Smooth muscle cell (in vitro differentiated cells): ENCODE data around the gene TARS3. TPM values are rescaled to one million over a fixed set of nuclear protein-coding genes. Genes with fewer than 3 reads are reported as not detected.

Experiments
- DNase-seq: peaks from one replicate; lab custom pipeline; 2025; ENCODE audit not compliant: unreplicated experiment; lab: John Stamatoyannopoulos, UW
- H2AFZ ChIP-seq: fragments of 200-600 bp; sonication (generic); 2 replicates; pipeline ENCODE4 v1.6.0; 2016; ENCODE audit warnings: antibody characterized with exemption, low read depth, mild to moderate bottlenecking
- H3F3A ChIP-seq: fragments of 200-600 bp; sonication (generic); 2 replicates; pipeline ENCODE4 v1.6.0; 2017; ENCODE audit warnings: antibody characterized with exemption, low read depth
- H3K27ac ChIP-seq: fragments of 200-600 bp; sonication (generic); 2 replicates; pipeline ENCODE4 v1.5.1; 2016; ENCODE audit warnings: low read depth, mild to moderate bottlenecking
- H3K27me3 ChIP-seq: fragments of 200-600 bp; sonication (generic); 2 replicates; pipeline ENCODE4 v1.6.1; 2016; ENCODE audit warnings: low read depth, mild to moderate bottlenecking
- H3K36me3 ChIP-seq: fragments of 200-600 bp; sonication (generic); 2 replicates; pipeline ENCODE4 v1.5.1; 2016; ENCODE audit warnings: low read depth
- H3K4me1 ChIP-seq: fragments of 200-600 bp; sonication (generic); 2 replicates; pipeline ENCODE4 v1.5.1; 2016; ENCODE audit warnings: low read depth
- H3K4me2 ChIP-seq: fragments of 200-600 bp; sonication (generic); 2 replicates; pipeline ENCODE4 v1.6.0; 2016; ENCODE audit warnings: mild to moderate bottlenecking
- H3K4me3 ChIP-seq: fragments of 200-600 bp; sonication (generic); 2 replicates; pipeline ENCODE4 v1.5.1; 2016; ENCODE audit warnings: mild to moderate bottlenecking
- H3K79me2 ChIP-seq: fragments of 200-600 bp; sonication (generic); 2 replicates; pipeline ENCODE4 v1.6.0; 2016; ENCODE audit warnings: low read depth, mild to moderate bottlenecking
- H3K9ac ChIP-seq: fragments of 200-600 bp; sonication (generic); 2 replicates; pipeline ENCODE4 v1.6.0; 2016; ENCODE audit warnings: low read depth
- H3K9me3 ChIP-seq: fragments of 200-600 bp; sonication (generic); replicated peaks from 2 replicates; pipeline ENCODE4 v1.5.1; 2016; ENCODE audit warnings: low read depth
- H4K20me1 ChIP-seq: fragments of 200-600 bp; sonication (generic); 2 replicates; pipeline ENCODE4 v1.6.0; 2016; ENCODE audit warnings: low read depth
- CTCF ChIP-seq: fragments of 200-600 bp; sonication (generic); IDR thresholded peaks from 2 replicates; pipeline ENCODE4 v1.5.1; 2017; ENCODE audit warnings: borderline replicate concordance, mild to moderate bottlenecking, antibody characterized with exemption; ENCODE audit not compliant: insufficient read depth, poor library complexity, severe bottlenecking
- WGBS: methylation state at CpG from one replicate; pipeline ENCODE4 v1.1.7; 2016; ENCODE audit warnings: low lambda C conversion rate; 5-methylcytosine and 5-hydroxymethylcytosine counted together
- polyA plus RNA-seq: library from polyadenylated mRNA; unstranded; fragments of >200 nt; fragmentation: Nextera tagmentation; extraction: Ambion mirVana; gene quantifications from 2 replicates; pipeline ENCODE4 v1.2.1, GENCODE V29; 2016
- total RNA-seq: library from RNA; depleted of rRNA; stranded (reverse); fragments of >200 nt; gene quantifications from 2 replicates; pipeline ENCODE4 v1.2.3, GENCODE V29; 2014

Gene TARS3
- total and polyA plus RNA-seq, 2 experiments from 2014 or later, result 20.0 to 23.0 TPM

DNA sequence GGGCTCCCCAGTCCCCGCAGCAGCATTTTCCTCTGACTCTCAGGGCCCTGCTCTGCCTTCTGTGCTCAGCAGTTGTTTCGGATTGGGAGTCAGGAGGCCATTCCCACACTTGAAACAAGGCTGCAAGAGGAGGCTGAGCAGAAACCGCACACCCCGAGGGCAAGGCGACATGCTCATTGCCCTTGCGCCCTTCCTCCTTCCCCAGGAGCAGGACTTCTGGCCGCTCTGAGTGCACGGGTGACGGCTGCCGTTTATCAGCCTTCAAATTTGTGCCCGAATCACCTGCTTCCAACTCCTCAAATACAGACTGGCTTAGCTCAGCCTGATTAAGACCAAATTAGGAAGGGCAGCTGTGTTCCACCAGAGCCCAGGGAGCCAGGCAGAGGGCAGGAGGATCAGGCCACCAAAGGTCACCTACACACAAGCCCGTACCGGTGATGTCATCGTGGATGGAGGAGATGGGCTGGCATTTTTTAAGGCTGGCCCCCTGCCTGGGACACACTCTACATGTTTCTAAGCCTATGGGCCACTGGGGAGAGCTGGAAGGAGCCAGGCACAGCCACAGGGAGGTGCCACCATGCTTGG lies 110.2 kb downstream of the TARS3 start:
- no peaks in the 10 kb centered on the region for H4K20me1 ChIP-seq
- no peak overlapping the region for H2AFZ ChIP-seq
- H3K4me2 ChIP-seq, result no peak overlapping the region
- no peak overlapping the region for H3K9ac ChIP-seq
- H3K4me3 ChIP-seq, result no peak overlapping the region
- no peak for DNase-seq
- H3K4me1 ChIP-seq, result peaks cover 17% of the 10 kb centered on the region
- no peaks in the 10 kb centered on the region for H3K79me2 ChIP-seq
- no peaks in the 10 kb centered on the region for H3F3A ChIP-seq
- H3K27ac ChIP-seq, result no peak overlapping the region
- H3K27me3 ChIP-seq, result no peaks in the 10 kb centered on the region
- H3K36me3 ChIP-seq, result no peaks in the 10 kb centered on the region
- WGBS, result 92% methylated on average over 14 of the region's 14 CpGs
- no peaks in the 10 kb centered on the region for H3K9me3 ChIP-seq
- TF ChIP-seq CTCF, result no peak

- no peaks in the 10 kb centered on the region for H3K9me3 ChIP-seq
- H3K36me3 ChIP-seq, result no peaks in the 10 kb centered on the region
- H3K4me2 ChIP-seq, result no peak overlapping the region
- no peaks in the 10 kb centered on the region for H3K79me2 ChIP-seq
- no peaks in the 10 kb centered on the region for H4K20me1 ChIP-seq
- H3F3A ChIP-seq, result no peaks in the 10 kb centered on the region
- no peaks in the 10 kb centered on the region for H3K27me3 ChIP-seq
- no peak overlapping the region for H3K27ac ChIP-seq
- no peak overlapping the region for H2AFZ ChIP-seq
- 69% methylated on average over 20 of the region's 20 CpGs for WGBS
- H3K9ac ChIP-seq, result no peak overlapping the region
- no peak overlapping the region for H3K4me3 ChIP-seq
- no peak for TF ChIP-seq CTCF
- DNase-seq, result no peak
- peaks cover 12% of the 10 kb centered on the region for H3K4me1 ChIP-seq
These were observed 110.9 kb downstream of the TARS3 start for GRCh38 chr15:101613130-101614000.

- no peak overlapping the region for H3K4me2 ChIP-seq
- no peak for DNase-seq
- no peaks in the 10 kb centered on the region for H3K9me3 ChIP-seq
- H3K36me3 ChIP-seq, result no peaks in the 10 kb centered on the region
- no peaks in the 10 kb centered on the region for H3F3A ChIP-seq
- no peak overlapping the region for H2AFZ ChIP-seq
- no peaks in the 10 kb centered on the region for H3K79me2 ChIP-seq
- no peaks in the 10 kb centered on the region for H4K20me1 ChIP-seq
- no peak overlapping the region for H3K4me3 ChIP-seq
- H3K4me1 ChIP-seq, result peaks cover 12% of the 10 kb centered on the region
- TF ChIP-seq CTCF, result no peak
- no peaks in the 10 kb centered on the region for H3K27me3 ChIP-seq
- no peak overlapping the region for H3K27ac ChIP-seq
- H3K9ac ChIP-seq, result no peak overlapping the region
- 93% methylated on average over 11 of the region's 11 CpGs for WGBS
These were observed 111.6 kb downstream of the TARS3 start for GRCh38 chr15:101612676-101613075.
